ENCODE measurements around the gene IFI44.

The IFI44 gene

DNA sequence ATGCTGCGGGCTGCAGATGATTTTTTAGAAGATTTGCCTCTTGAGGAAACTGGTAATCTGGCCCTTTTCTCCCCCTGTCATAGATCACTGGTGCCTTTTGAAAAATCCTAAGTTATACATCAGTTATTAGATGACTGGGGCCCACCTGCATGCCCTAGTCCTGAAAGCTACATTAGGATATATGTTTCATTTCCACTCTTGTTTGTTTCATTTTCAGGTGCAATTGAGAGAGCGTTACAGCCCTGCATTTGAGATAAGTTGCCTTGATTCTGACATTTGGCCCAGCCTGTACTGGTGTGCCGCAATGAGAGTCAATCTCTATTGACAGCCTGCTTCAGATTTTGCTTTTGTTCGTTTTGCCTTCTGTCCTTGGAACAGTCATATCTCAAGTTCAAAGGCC is 8.1 kb upstream of the IFI44 start:
- no peak for DNase-seq (ENCODE audit: extremely low spot score)
- TF ChIP-seq BHLHE40 (IDR thresholded peaks at IDR 0.05; ENCODE audit: borderline replicate concordance) (no peak), TARDBP (IDR thresholded peaks at IDR 0.05) (no peak), FOXK2 (IDR thresholded peaks at IDR 0.05) (no peak), ELF4 (IDR thresholded peaks at IDR 0.05) (no peak), LEF1 (IDR thresholded peaks at IDR 0.05; ENCODE audit: borderline replicate concordance) (no peak), FOXM1 (IDR thresholded peaks at IDR 0.05; ENCODE audit: borderline replicate concordance) (no peak), FOXA1 (IDR thresholded peaks at IDR 0.05) (no peak), HDGF (IDR thresholded peaks at IDR 0.05; ENCODE audit: borderline replicate concordance) (no peak), SP1 (IDR thresholded peaks at IDR 0.05) (no peak), L3MBTL2 (conservative IDR thresholded peaks at IDR 0.05) (no peak), ARNT (IDR thresholded peaks at IDR 0.05) (no peak), ZNF384 (IDR thresholded peaks at IDR 0.05) (no peak), CTBP1 (IDR thresholded peaks at IDR 0.05; ENCODE audit: borderline replicate concordance) (no peak), SUZ12 (IDR thresholded peaks at IDR 0.05) (no peak), NFRKB (IDR thresholded peaks at IDR 0.05) (no peak)
- TF ChIP-seq, protein P1, sequence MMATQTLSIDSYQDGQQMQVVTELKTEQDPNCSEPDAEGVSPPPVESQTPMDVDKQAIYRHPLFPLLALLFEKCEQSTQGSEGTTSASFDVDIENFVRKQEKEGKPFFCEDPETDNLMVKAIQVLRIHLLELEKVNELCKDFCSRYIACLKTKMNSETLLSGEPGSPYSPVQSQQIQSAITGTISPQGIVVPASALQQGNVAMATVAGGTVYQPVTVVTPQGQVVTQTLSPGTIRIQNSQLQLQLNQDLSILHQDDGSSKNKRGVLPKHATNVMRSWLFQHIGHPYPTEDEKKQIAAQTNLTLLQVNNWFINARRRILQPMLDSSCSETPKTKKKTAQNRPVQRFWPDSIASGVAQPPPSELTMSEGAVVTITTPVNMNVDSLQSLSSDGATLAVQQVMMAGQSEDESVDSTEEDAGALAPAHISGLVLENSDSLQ (IDR thresholded peaks at IDR 0.05) = no peak
- CTCF ChIA-PET = no interaction called here
- POLR2A ChIA-PET = no interaction called here

DNA sequence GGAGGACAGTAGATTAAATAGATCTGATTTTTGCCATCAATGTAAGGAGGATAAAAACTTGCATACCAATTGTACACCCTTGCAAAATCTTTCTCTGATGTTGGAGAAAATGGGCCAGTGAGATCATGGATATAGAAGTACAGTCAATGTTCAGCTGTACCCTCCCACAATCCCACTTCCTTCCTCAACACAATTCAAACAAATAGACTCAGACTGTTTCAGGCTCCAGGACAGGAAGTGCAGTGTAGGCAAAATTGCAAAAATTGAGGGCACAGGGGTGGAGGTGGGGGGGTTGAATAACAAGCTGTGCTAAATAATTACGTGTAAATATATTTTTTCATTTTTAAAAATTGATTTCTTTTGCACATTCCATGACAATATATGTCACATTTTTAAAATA is 3.9 kb upstream of the IFI44 start:
- ChIA-PET POLR2A (no interaction called here), CTCF (interaction anchor here (0.7 kb wide), 1 partner anchor 78 kb away, joined by 3 read pairs; no protein-coding TSS in a partner anchor)
- no peak for DNase-seq (ENCODE audit: extremely low spot score)
- TF ChIP-seq L3MBTL2 (conservative IDR thresholded peaks at IDR 0.05) = no peak
- TF ChIP-seq NFRKB (IDR thresholded peaks at IDR 0.05) = no peak
- no peak for TF ChIP-seq FOXM1 (IDR thresholded peaks at IDR 0.05; ENCODE audit: borderline replicate concordance)
- TF ChIP-seq ELF4 (IDR thresholded peaks at IDR 0.05) = no peak
- no peak for TF ChIP-seq CTBP1 (IDR thresholded peaks at IDR 0.05; ENCODE audit: borderline replicate concordance)
- TF ChIP-seq ARNT (IDR thresholded peaks at IDR 0.05) = no peak
- TF ChIP-seq, protein P1 (IDR thresholded peaks at IDR 0.05) = no peak

DNA sequence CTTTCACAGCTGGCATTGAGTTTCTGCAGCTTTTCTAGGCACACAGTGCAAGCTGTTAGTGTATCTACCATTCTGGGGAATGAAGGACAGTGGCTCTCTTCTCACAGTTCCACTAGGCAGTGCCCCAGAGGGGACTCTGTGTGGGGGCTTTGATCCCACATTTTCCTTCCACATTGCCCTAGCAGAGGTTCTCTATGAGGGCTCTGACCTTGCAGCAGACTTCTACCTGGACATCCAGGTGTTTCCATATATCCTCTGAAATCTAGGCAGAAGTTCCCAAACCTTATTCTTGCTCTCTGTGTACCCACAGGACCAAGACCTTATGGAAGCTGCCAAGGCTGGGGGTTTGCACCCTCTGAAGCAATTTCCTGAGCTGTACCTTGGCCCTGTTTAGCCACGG is 2.4 kb upstream of the IFI44 start:
- DNase-seq (ENCODE audit: extremely low spot score) = no peak
- TF ChIP-seq TARDBP (IDR thresholded peaks at IDR 0.05) (no peak), ARNT (IDR thresholded peaks at IDR 0.05) (no peak), ELF4 (IDR thresholded peaks at IDR 0.05) (no peak), L3MBTL2 (conservative IDR thresholded peaks at IDR 0.05) (no peak), HDGF (IDR thresholded peaks at IDR 0.05; ENCODE audit: borderline replicate concordance) (no peak), FOXK2 (IDR thresholded peaks at IDR 0.05) (no peak), CTBP1 (IDR thresholded peaks at IDR 0.05; ENCODE audit: borderline replicate concordance) (no peak), FOXM1 (IDR thresholded peaks at IDR 0.05; ENCODE audit: borderline replicate concordance) (no peak), SP1 (IDR thresholded peaks at IDR 0.05) (no peak), LEF1 (IDR thresholded peaks at IDR 0.05; ENCODE audit: borderline replicate concordance) (no peak), FOXA1 (IDR thresholded peaks at IDR 0.05) (no peak), SUZ12 (IDR thresholded peaks at IDR 0.05) (no peak)
- TF ChIP-seq, protein P1 (IDR thresholded peaks at IDR 0.05) = no peak
- ChIA-PET CTCF (no interaction called here), POLR2A (no interaction called here)

DNA sequence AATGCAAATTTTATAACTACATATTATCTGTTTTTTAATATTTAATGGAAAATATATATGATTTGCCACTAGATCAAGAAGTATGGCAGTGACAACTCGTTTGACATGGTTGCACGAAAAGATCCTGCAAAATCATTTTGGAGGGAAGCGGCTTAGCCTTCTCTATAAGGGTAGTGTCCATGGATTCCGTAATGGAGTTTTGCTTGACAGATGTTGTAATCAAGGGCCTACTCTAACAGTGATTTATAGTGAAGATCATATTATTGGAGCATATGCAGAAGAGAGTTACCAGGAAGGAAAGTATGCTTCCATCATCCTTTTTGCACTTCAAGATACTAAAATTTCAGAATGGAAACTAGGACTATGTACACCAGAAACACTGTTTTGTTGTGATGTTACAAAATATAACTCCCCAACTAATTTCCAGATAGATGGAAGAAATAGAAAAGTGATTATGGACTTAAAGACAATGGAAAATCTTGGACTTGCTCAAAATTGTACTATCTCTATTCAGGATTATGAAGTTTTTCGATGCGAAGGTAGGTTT is 556 bp downstream of the IFI44 start:
- CTCF ChIA-PET = no interaction called here
- TF ChIP-seq LEF1 (IDR thresholded peaks at IDR 0.05; ENCODE audit: borderline replicate concordance) (no peak), FOXM1 (IDR thresholded peaks at IDR 0.05; ENCODE audit: borderline replicate concordance) (no peak), FOXK2 (IDR thresholded peaks at IDR 0.05) (no peak), FOXA1 (IDR thresholded peaks at IDR 0.05) (no peak), SP1 (IDR thresholded peaks at IDR 0.05) (no peak), ARNT (IDR thresholded peaks at IDR 0.05) (no peak), BHLHE40 (IDR thresholded peaks at IDR 0.05; ENCODE audit: borderline replicate concordance) (no peak), L3MBTL2 (conservative IDR thresholded peaks at IDR 0.05) (no peak), CTBP1 (IDR thresholded peaks at IDR 0.05; ENCODE audit: borderline replicate concordance) (no peak), HDGF (IDR thresholded peaks at IDR 0.05; ENCODE audit: borderline replicate concordance) (no peak), TARDBP (IDR thresholded peaks at IDR 0.05) (no peak), SUZ12 (IDR thresholded peaks at IDR 0.05) (no peak), NFRKB (IDR thresholded peaks at IDR 0.05) (no peak), ZNF384 (IDR thresholded peaks at IDR 0.05) (no peak), ELF4 (IDR thresholded peaks at IDR 0.05) (no peak)
- TF ChIP-seq, protein P1 (IDR thresholded peaks at IDR 0.05) = no peak
- DNase-seq (ENCODE audit: extremely low spot score) = no peak
- POLR2A ChIA-PET = no interaction called here

DNA sequence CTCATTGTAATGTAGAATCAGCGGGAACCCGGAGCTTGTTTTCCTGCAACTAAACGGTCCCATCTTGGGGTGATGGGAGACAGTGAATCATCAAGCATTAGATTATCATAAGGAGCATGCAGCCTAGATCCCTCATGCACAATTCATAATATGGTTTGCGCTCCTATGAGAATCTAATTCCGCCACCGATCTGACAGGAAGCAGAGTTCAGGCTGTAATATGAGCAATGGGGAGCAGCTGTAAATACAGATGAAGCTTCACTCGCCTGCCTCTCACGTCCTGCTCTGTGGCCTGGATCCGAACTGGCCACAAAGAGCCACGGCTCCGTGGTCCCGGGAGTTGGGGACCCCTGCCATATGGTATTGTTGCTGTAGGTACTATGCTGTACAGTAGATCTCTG is 1.6 kb downstream of the IFI44 start:
- no peak for DNase-seq (ENCODE audit: extremely low spot score)
- ChIA-PET CTCF (no interaction called here), POLR2A (no interaction called here)
- no peak for TF ChIP-seq HDGF (IDR thresholded peaks at IDR 0.05; ENCODE audit: borderline replicate concordance)
- no peak for TF ChIP-seq ELF4 (IDR thresholded peaks at IDR 0.05)
- TF ChIP-seq ARNT (IDR thresholded peaks at IDR 0.05) = no peak
- no peak for TF ChIP-seq FOXM1 (IDR thresholded peaks at IDR 0.05; ENCODE audit: borderline replicate concordance)
- TF ChIP-seq TARDBP (IDR thresholded peaks at IDR 0.05) = no peak
- no peak for TF ChIP-seq SUZ12 (IDR thresholded peaks at IDR 0.05)
- no peak for TF ChIP-seq BHLHE40 (IDR thresholded peaks at IDR 0.05; ENCODE audit: borderline replicate concordance)
- no peak for TF ChIP-seq L3MBTL2 (conservative IDR thresholded peaks at IDR 0.05)
- TF ChIP-seq, protein P1 (IDR thresholded peaks at IDR 0.05) = no peak
- no peak for TF ChIP-seq CTBP1 (IDR thresholded peaks at IDR 0.05; ENCODE audit: borderline replicate concordance)

All from HEK293T (cell line).